Measurements from ENCODE around the gene ZNF609. TPM values are rescaled to one million over a fixed set of nuclear protein-coding genes. Genes with fewer than 3 reads are reported as not detected.

Gene ZNF609
- total RNA-seq, 1 donor from 2014 or later = 40.0 TPM

DNA sequence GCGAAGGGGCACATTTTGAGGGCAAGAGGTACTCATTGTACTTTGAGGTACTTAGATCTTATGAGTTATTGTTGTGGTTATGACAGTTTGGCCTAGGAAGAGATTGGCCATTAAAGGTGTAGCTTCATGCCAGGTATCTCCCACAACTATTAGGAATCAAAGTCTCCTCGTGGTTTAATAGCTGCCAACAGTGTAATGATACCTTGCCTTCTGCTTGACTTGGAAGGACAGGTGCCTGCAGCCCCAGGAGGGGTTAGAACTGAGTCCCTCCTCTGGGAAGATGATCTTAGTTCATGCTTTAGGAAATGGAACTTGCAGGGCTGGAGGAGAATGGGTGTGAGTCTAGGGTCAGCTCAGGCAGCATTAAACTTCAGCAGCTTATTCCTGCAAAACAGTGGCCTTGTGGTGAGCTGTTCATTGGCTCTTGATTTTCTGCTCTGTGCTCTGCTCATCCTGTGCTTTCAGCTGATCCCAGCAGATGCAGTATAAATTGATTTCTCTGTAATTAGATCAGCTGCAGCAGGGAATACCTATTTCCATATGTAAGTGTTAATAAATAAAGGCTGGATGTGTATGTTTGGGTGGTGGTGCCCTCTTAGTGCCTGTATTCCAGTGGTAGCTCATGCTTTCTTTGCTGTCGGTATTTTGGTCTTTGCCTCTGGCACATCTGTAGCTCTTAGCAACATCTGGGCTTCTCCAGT is 40.5 kb downstream of the ZNF609 start:
- DNase-seq (ENCODE audit: extremely low read depth, low read depth, low spot score) = no peak

DNA sequence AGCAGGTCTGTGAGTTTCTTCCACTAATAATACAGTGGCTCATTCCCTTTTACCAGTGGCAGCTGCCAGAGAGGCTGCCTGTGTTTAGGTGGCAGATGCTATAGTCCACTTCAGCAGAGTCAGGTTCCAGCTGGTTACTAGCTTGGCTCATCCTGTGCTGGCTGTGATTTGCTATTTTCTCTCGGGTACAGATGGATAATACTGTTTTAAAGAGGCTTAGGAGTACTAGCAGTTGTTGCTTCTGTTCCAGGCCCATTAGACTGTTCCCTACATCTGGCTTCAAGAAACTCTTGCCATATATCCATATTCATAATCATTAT is 41.0 kb downstream of the ZNF609 start:
- DNase-seq (ENCODE audit: extremely low read depth, low read depth, low spot score) = no peak

DNA sequence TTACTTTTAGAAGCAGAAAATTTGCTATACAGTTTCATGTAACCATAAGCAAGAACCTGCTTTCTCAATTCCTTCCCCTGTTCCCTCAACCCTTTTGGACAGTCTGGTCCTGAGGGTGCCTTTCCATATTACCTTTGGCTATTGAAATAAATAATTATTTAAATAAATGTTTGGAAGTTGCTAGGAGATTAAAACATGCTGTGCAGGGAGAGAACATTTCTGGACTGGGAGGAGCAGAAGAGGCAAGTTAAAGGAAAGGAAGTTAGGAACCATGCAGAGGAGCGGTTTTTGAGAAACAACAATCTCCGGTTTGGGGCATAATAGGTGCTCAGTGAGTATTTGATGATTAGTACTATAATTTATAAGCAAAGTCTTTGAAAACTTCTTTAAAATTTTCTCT is 41.8 kb downstream of the ZNF609 start:
- no peak for DNase-seq (ENCODE audit: extremely low read depth, low read depth, low spot score)

DNA sequence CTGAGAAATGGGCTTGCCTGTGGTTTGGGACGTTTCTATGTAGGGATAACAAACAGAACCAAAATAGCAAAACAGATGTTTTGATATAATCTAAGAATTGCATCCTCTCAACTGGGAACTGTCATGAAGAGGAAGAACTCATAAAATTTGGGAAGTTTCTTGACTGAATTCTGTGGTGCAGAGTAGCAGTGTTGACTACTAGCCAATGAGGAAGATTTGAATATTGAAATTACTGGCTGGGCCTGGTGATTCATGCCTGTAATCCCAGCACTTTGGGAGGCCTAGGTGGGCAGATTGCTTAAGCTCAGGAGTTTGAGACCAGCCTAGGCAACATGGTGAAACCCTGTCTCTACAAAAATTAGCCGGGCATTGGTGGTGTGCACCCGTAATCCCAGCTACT is 42.2 kb downstream of the ZNF609 start:
- DNase-seq (ENCODE audit: extremely low read depth, low read depth, low spot score) = no peak

DNA sequence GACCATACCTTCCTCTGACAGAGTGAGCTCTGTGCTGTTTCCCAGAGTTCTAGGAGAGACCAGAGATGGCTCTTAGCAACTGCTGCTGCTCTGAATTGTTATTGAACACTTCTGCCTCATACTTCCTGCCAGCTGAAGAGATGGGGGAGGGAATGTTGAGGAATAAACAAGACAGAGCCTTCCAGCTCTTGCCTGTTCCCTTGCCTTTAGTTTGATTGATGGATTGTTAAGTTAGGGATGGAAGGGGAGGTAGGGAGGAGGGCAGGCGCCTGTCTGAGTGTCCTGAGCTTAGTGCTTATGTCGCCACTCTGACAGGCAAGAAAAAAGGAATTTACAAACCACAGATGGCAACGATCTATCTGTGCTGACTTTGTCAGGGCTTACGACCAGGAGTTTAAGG is 42.8 kb downstream of the ZNF609 start:
- DNase-seq (ENCODE audit: extremely low read depth, low read depth, low spot score) = no peak

DNA sequence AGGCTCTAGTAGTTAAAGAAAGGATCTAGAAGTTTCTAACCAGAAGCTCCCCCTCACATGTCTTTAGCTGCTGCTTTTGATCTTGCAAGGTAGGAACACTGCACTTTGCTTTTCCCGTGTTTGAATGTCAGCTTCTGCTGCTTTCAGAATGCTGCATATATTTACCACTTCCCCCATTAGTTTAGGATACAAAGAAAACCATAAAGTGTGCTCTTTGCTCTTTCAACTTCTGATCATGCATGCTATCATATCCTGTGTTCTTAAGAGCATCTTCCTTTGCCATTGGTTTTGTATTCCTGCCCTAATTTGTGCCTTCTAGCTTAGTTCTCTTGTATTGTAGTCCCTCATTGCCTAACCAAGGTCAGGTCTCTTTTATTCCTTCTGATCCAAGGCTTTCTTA is 43.3 kb downstream of the ZNF609 start:
- DNase-seq (ENCODE audit: extremely low read depth, low read depth, low spot score) = no peak

DNA sequence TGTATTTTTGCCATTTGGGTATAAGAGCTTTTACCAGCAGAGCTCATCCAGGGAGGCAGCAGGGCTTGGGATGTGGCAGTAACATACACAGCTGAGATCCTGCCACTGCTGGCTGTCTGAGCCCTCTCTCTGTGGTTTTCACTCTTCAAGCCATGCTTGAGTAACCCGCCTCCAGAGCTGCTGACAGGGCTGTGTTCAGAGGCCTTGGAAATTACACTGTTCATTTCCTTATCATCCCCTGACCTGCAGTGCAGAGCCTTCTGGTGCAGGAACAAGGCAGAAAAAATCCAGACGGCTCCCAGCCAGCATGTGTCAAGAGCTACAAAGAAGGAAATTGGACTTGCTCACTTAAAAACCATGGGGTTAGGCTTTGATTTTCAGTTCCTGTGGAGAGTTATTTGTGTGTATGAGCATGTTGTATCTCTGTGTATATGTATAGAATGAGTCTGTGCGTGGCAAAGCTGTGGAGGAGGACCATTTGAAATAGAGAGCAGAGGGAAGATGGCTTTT is 47.0 kb downstream of the ZNF609 start:
- DNase-seq (ENCODE audit: extremely low read depth, low read depth, low spot score) = no peak

DNA sequence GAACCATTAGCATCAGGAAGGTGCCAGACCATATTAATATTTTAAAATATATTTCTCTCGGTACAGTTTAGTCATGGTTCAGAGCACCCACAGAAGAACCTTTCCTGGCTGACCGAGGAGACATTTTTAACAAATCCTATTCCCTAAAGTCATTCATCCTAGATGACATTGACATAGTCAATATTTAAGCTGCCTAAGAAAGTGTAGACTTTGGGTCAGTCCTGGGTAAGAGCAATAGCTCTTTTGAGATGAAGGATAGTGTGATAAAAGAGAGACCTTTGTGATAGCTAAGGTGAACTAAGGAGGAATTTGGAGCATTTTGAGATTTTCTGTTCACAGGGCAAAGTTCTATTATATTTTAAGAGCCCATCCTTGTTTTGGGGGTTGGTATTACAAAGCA is 47.5 kb downstream of the ZNF609 start:
- no peak for DNase-seq (ENCODE audit: extremely low read depth, low read depth, low spot score)

DNA sequence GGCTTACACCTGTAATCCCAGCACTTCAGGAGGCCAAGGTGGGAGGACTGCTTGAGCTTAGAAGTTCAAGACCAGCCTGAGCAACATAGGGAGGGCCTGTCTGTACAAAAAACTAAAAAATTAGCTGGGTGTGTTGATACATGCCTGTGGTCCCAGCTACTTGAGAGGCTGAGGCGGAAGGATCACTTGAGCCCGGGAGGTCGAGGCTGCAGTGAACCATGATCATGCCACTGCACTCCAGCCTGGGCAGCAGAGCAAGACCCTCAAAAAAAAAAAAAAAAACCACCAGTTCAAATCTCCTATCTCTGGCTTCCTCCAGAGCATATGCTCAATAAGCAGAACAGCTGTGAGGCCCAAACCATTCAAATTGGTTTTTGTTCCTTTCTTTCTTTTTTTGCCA is 53.4 kb downstream of the ZNF609 start:
- DNase-seq (ENCODE audit: extremely low read depth, low read depth, low spot score) = no peak

DNA sequence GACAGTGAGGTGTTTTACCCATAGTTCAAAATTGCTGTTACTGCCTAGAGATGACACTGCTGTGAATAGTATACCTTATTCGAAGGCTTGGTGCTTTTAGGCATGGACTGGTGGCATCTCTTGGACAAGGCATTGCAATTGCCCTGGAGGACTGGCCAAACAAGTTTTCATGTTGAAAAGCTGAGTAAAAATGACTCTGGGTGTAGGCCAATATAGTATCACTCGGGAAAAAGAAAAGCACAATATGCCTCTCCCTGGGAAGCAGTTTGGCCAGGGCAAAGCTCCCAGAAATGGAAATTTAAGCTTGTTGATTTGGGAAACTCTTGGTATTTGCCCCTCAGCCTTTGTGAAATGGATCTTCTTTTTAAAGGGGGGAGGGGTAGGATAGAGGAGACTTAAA is 54.8 kb downstream of the ZNF609 start:
- no peak for DNase-seq (ENCODE audit: extremely low read depth, low read depth, low spot score)

DNA sequence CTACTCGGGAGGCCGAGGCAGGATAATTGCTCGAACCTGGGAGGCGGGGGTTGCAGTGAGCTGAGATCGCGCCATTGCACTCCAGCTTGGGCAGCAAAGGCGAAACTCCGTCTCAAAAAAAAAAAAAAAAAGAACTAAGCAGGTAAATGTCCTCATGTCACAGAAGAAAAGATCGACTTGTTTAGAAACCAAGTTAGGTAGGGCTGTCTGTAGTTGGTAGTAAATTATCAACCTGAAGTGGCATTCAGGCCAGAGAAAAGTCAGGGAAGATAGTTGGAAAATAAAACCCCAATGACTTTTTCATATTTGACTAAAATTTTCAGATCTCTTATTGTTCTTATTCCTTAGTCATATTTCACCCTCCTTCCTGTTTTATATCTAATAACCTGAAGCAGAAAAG is 55.4 kb downstream of the ZNF609 start:
- DNase-seq (ENCODE audit: extremely low read depth, low read depth, low spot score) = no peak

DNA sequence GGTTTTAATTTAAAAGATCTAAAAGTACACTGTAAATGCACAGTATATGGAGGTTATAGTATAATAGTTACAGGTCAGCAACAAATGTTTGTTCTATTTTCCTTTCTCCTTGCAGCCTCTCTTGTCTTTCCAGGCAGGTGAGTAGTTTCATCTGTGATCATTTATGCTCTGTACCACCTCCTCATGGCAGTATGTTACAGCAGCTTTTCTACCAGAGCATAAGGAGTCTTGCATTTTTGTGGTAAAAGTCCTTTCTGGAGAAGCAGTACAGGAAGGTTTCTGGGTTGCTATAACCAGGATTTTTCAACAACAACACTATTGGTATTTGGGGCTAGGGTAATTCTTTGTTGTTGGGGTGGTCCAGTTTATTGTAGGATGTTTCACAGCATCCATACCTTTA is 59.5 kb downstream of the ZNF609 start:
- no peak for DNase-seq (ENCODE audit: extremely low read depth, low read depth, low spot score)

DNA sequence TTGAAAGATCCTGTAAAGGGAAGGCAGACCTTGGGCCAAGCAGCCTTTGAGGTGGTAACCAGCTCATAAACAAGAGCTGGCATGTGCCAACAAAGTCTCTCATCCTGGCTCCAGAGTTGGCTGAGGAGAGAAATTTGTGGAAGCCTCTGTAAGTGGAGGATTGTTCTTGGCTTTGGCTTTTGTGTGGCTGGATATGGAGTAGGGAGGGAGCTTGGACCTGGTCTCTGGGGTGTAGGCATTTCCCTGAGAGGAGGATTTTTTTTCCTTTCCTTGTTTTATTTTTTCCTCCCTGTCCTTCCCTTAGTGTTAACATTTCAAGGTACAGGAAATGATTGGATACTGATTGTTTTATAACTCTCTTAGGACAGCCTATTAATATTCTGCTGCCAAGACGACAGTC is 60.8 kb downstream of the ZNF609 start:
- no peak for DNase-seq (ENCODE audit: extremely low read depth, low read depth, low spot score)

DNA sequence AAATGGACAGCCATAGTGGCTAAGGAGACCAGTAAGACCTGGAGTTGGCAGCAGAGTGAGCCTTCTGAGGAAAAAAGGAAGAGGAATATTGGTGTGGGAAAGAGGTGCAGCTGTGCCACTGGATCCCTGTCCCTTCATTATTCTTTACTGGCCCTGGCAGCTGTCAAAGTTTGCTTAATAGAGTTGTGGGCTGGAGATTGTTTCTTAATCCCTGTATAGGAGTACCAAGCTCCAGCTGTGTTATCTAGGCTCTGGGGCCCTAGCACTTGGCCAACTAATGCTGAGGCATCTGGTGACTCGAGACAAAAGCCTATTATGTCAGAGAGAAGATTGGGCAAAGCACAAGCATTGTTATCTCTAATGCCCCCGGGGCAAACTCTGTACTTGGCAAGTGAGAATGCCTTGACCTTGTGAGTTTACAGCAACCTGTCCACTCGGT is 61.4 kb downstream of the ZNF609 start:
- DNase-seq (ENCODE audit: extremely low read depth, low read depth, low spot score) = no peak

DNA sequence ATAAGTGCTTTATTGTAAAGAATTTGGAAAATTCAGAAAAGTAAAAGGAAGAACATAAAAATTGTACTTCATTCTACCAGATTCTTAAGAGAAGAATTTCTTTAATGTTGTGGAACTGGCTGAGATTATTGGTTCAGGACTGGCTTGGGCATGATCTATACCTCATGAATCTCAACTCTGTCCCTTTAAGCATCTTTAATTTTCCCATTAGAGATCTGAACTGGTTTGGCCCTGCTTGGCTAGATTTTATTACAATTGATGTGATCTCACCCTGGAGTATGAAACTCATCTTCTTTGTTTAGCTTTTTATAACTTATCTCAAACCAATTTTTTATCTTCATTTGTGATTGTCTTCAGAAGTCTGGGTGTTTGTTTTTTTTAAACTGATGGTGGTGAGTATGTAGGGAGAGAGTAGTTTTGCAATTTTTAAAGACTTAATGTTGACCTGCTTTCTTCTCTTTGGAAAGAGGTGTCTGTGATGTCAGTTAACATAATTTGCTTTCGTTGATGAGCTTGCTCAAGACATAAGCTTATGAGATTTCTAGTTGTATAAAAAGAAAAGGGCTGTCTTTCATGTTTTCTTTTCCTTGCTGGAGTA is 61.9 kb downstream of the ZNF609 start:
- DNase-seq (ENCODE audit: extremely low read depth, low read depth, low spot score) = no peak

DNA sequence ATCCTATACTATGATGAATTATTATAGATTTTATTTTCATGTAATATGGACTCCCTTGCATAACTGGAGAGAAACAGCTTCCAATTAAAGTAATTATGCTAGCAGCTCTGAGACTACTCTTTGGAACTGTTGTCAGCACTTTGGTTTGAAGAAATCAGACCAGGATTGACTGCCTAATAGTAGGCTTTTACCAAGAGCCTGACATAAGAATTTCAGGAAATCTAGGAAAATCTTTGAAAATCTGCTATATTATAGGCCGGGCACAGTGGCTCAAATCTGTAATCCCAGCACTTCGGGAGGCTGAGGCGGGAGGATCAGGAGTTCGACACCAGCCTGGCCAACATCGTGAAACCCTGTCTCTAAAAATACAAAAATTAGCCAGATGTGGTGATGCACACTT is 62.9 kb downstream of the ZNF609 start:
- no peak for DNase-seq (ENCODE audit: extremely low read depth, low read depth, low spot score)

DNA sequence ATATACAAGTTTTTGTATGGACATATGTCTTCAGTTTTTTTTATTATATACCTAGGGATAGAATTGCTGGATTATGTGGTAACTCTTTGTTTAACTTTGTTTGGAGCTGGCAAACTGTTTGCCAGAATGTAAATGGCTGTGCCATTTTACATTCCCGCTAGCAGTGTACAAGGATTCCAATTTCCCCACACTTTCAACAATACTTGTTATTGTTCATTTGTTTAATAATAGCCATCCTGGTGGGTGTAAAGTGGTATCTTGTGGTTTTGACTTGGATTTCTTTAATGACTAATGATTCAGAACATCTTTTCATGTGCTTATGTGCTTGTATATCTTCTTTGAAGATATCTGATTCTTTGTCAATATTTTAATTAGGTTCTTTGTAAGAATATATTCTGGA is 64.4 kb downstream of the ZNF609 start:
- no peak for DNase-seq (ENCODE audit: extremely low read depth, low read depth, low spot score)

DNA sequence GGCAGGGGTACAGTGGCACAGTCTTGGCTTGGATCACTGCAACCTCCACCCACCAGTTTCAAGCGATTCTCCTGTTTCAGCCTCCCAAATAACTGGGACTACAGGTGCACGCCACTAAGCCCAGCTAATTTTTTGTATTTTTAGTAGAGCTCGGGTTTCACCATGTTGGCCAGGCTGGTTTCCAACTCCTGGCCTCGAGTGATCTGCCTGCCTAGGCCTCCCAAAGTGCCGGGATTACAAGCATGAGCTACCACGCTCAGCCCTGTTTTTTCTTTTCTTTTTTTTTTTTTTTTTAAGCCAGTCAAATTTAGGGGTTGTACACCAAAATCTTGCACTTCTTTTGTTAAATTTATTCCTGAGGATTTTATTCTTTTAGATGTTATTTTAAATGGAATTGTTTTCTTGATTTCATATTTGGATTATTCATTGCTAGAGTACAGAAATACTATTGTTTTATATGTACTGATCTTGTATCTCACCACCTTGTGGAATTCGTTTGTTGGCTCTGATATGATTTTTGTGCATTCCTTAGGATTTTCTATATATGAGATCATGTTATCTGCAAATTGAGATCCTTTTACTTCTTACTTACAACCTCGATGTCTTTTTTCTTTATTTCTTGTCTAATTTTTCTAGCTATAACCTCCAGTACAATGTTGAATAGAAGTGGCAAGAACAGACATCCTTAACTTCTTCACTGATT is 65.6 kb downstream of the ZNF609 start:
- no peak for DNase-seq (ENCODE audit: extremely low read depth, low read depth, low spot score)

DNA sequence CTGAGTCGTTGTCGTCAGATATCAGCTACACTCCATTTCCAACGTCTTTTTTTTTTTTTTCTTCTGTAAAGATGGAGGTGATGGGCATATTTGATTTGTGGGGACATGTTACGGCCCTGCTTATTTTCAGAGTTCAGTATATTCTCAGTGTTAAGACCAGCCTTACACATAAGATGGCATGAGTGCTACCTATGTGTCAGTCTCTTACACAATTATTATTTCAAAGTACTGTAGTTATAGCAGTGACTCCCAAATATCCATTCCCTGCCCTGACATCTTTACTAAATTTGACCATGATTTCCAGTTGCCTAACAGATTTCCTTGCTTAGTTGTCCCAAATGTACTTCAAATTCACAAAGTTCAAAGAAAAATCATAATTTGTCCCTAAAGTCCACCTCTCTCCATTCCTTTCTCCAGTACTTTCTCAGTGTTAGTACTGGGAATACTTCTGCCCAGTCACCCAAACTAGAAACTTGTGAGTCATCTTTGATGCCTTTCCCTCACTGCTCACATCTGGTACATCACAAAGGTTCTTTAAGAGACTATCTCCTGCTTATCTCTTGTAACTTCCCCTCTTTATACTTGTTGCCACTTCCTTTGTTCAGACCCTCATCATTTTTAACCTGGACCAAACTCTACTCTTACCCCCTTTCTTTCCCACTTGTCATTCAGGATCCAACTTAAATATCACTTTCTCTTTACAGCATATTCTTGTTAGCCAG is 67.0 kb downstream of the ZNF609 start:
- no peak for DNase-seq (ENCODE audit: extremely low read depth, low read depth, low spot score)

DNA sequence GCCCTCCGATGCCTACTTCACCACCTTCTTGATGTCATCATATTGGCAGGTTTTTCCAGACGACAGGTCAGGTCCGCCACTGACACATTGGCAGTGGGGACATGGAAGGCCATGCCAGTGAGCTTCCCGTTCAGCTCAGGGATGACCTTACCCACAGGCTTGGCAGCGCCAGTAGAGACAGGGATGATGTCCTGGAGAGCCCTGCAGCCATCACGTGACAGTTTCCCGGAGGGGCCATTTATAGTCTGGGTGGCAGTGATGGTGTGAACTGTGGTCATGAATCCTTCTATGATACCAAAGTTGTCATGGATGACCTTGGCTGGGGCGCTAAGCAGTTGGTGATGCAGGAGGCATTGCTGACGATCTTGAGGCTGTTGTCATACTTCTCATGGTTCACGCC is 68.5 kb downstream of the ZNF609 start:
- no peak for DNase-seq (ENCODE audit: extremely low read depth, low read depth, low spot score)

DNA sequence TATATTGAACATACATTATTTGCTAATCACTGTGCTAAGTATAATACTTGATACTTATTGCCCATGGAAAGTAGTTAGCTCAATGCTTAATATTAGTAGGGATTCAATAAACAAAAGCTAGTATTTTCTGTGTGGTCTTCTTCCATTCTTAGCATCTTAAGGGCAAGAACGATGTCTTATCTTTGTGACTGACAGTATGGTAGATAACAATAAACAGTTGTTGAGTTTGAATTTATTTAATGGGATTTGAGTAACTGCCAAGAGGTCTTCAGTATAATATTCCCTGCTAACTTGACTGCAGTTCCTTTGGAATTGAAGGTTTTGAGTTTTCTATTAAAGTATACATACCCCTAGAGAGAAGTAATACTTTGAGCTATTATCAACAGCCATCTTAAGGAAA is 70.1 kb downstream of the ZNF609 start:
- no peak for DNase-seq (ENCODE audit: extremely low read depth, low read depth, low spot score)

DNA sequence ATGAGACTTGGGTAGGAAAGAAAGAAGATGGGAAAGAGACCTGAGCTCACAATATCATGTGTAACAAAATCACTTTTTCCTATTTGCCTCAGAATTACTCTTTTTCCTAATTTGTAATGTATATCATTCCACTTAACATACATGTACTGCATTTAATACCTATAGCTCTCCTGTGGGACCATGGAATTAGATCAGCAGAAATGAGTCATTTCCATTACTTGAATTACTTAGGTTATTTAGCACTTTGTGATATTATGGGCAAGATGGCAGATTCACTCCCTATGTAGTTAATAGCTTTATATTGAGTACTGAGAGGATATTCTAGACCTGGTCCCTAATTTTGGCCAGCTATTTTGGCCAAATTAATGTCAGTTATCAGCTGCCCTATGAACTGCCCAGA is 70.5 kb downstream of the ZNF609 start:
- no peak for DNase-seq (ENCODE audit: extremely low read depth, low read depth, low spot score)

Measured in glomerular endothelial cell (primary cell).